Activated CD4-positive, alpha-beta T cell treated with anti-CD3 and anti-CD28 coated beads, Interleukin-2, amount 50 U/mL, for 48 hours (primary cell): Measurements from ENCODE around the gene ARF1.

Experiments
- DNase-seq, 2 experiments: peaks; one replicate each; pipeline ENCODE4 v3.0.0-alpha.2; 2020

The ARF1 gene

DNA sequence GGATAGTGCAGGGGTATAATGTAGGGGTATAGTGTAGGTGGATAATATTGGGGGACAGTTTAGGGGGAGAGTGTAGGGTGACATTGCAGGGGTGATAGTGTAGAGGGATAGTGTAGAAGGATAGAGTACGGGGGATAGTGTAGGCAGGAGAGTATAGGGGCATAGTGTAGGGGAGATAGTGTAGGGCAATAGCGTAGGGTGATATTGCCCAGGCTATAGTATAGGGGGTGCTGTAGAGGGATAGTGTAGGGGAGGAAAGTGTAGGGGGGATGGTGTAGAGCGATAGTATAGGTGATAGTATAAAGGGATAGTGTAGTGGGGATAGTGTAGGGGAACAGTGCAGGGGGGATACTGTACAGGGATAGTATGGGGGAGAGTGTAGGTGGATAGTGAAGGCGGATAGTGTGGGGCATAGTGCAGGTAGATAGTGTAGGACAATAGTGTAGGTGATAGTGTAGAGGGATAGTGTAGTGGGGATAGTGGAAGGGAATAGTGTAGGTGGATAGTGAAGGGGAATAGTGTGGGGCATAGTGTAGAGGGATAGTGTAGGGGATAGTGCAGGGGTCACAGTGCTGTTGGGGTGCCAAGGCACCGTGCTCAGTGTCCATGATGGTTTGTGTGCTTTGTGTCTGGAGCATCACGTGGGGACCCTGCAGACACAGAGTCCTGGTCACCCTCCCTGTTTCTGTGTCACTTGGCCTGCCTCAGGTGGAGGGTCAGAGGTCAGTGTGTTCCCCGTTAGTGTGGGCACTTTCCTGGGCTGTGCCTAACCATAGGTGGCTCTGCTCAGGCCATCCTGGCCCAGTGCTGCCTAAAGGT lies 10.5 kb upstream of the ARF1 start:
- no peak for DNase-seq

DNA sequence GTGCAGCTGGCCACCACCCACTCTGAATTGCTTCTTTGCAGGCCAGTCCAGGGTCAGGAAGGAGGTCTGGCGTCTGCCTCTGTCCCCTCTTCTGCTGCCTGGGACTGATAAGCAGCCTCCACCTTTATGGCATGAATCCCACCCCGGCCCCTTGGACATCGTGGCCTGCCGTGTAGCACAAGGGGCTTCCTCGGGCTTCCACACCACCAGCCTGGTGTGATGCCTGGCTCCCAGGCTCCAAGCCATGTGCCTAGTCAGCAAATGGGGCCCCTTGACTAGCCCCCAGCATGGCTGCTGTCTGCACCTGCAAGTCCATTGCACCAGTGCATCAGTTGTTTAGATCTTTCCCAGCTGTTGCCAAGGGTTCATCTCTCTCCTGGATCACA lies 9.9 kb upstream of the ARF1 start:
- no peak for DNase-seq

DNA sequence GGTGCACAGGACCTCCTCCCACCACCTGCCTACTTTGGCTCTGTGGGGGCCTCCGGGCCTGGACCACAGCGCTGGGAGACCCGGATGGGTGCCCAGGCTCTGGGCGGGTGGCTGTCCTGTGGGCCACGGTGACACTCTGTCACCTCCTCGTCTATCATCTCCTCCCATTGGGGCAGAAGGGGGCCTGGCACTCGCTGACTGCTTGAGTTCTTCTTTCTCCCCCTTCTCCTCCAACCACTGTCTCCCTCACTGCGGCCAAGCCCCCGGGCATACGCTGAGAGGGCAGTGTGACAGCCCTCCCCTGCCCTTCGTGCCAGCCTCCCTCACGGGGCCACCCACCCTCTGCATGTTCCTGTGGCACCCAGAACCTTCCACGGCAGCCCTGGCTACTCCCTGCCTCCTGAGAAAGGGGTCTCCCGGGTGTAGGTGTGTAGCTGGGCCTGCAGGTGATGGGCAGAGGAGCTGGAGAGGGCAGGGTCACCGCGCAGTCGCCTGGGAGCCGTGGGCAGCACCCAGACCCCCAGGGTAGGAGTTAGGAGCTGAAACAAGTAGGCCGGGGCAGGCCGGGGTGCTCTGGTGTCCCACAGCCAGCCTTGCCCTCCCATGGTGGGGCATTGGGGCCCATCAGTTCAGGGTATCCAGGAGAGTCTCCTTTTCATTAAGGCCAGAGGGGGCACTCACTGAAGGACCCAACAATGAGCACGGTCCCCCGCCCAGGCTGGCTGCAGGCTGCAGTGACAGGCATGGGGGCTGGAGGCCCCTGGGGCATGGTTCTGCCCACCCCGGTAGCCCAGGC lies 9.2 kb upstream of the ARF1 start:
- no peak for DNase-seq

DNA sequence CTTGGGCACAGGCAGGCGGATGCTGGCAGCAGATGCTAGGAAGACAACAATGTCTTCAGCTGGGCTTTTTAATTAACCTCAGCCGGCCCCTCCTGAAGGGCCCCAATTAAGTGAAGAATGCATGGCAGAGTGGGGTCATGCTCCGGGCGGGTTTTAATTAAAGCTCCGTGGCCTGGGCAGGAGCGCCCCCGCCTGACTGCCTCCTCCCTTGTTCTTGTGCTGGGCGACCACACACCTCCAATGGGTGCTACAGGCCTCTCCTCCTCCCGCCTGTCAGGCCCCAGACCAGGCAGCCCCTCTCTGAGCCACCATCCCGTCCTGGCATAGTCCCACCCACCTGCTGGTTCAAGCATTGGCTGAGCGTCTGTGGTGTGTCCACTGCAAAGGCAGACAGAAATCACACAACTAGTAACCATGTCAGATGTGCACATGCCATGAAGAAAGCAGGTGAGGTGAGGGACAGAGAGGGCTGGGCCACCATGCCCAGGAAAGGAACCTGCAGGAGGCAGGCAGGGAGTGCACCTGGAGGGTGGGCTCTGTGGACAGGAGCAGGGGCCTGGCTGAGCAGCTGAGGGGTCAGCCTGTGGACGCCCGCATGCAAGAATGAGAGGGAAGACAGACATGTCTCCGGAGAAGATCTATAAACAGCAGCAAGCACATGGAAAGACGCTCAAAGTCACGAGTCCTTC lies 8.5 kb upstream of the ARF1 start:
- DNase-seq = no peak

DNA sequence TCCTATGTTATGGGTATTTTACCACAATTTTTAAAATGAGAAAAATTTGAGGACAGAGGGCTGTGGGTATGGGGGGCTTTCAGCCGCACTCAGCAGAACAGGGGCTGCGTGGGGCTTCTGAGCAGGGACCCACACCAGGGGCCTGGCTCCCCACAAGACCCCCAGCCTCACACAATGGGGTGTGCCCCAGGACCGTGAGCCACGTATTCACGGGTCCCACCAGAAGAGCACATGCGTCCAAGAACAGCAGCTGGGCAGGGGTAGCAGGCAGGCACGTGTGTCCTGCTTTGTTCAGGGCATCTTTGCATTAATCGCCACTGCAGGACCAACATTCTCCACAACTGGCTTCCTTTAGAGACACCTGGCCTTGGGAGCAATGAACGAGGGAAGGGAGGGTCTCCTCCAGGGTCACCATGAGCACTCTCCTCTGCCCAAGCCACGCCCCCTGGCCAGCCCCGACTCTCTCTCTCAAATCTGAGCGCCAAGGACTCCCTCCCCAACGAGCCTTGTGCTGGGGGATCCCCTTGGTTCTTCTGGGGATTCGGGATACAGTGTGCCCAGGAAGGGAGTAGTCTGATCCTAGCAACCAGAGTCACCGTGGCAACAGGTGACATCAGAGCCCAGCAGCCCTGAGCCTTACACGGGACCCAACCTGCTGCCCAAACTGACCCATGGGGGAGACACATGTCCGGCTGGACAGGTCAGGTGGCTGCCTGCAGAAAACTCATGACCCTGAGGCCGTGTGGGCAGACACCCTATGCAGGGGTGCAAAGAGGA lies 7.4 kb upstream of the ARF1 start:
- no peak for DNase-seq

DNA sequence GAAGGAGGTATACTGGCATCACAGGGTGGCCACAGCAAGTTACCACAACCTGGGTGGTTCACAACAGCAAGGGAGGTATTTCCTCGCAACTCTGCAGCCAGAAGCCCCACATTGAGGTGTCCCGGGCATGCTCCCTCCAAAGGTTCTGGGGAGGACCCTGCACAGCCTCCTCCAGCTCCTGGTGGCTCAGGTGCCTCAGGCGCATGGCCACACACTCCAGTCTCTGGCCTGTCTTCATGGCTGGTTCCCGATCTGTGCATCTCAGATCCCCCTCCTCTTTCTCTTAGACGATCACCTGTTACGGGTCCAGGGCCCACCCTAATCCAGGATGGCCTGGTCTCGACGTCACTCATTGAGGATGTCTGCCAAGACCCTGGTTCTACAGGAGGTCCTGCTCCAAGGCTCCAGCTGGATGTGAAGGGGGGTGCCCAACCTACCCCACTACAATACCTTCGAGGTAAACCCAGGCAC lies 6.7 kb upstream of the ARF1 start:
- no peak for DNase-seq

DNA sequence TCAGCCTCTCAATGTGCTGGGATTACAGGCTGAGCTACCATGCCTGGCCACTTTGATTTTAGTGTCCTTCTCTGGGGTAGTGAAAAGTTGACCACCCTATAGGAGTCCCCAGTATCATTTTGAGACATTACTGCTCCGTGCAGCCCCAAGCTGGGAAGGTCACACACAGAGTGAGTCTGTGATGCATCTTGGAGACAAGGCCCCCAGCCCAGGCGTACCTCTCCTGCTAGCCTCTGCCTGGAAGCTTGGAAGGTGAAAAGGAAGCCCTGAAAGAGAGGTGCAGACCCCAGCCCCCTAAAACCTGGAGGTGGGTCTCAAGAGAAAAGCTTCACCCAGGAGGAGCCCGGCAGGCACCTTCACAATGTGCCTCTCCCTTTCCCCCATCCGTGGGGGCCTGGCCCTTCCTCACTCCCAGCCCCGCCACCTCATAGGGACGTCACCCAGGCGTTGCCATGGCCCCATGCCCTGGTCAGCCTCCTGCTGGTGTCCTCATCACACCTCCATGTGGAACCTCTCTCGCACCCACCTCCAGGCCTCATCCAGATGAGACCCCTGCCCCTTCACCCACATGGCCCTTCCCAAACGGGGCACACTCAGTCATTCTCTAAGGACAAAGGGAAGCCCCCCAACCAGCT lies 5.6 kb upstream of the ARF1 start:
- DNase-seq = no peak

DNA sequence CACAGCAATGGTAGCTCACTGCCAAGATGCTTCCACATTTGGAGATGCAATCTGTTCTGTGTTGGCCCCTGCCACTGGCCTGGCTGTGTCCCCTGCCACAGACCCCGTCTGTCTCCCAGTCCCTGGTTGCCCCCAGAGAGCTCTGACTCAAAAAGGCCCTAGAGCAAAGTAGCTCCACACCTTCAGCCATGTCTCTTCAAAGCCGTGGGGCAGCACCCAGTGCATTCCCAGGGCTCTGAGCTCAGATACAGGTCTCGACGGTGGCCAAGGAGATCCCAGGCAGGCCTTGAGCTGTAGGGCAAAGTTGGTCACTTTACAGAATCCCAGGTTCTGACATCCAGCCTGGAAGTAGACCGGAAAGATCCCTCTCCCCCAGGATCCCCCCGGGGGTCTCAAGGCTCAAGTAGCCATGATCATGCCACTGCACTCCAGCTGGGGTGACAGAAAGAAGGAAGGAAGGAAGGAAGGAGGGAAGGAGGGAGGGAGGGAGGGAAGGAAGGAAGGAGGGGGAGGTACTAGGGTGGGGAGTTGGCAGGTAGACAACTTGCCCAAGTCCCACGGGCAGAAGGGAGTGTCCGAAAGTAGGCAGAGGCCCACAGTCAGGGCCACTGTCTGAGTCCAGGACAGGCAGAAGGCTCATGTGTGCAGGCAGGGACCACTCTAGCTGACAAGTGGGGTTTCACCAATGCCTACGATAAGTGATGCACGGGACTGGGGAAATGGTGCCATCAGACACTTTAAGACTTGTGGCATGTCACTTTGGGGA lies 4.8 kb upstream of the ARF1 start:
- no peak for DNase-seq

DNA sequence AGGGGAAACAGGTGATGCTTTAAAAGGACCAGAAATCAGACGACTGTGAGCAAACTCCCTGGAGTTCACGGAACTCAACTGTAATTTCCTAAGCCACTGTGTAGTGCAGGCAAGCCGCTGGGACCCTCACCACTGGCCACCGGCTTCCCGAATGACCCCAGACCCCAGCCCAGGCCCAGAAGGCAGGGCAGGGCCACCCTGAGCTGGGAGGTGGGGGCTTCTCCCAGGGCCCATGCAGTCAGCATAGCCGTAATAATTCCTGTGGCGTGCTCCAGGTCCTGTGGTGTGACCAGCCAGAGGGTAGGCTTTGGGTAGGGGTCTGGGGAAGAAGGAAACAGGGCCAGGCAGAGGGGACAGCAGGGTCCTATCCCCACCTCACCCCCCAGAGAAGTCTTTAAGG lies 3.5 kb upstream of the ARF1 start:
- DNase-seq = no peak

DNA sequence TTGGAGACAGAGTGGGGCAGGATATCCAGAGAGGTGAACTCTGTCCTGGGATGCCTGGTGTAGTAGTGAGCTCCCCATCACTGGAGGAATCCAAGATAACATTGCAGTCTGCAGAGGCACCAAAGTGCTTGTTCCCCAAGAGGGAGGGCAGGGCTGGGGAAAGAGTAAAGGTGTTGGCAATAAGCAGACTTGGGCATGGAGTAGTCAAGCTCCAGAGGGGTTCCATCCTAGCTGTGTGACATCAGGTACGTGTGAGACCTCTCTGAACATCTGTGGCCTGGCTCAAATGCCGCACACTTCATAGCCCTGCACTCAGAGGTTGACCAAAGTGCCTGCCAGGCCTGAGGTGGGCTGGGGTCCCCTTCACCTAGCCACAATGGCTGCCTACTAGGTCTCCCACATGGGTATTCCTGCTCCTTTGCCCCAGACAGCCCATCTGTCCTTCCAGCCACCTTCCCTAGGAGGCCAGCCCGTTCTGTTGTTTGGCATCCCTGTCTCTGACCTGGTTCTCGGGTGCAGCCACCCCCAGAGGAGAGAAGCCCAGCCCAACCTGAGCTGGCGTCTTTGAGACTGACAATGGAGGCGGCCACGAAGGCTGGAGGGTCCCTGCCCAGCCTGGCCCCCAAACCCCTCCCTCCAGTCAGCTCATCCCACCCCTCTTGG lies 2.8 kb upstream of the ARF1 start:
- no peak for DNase-seq

DNA sequence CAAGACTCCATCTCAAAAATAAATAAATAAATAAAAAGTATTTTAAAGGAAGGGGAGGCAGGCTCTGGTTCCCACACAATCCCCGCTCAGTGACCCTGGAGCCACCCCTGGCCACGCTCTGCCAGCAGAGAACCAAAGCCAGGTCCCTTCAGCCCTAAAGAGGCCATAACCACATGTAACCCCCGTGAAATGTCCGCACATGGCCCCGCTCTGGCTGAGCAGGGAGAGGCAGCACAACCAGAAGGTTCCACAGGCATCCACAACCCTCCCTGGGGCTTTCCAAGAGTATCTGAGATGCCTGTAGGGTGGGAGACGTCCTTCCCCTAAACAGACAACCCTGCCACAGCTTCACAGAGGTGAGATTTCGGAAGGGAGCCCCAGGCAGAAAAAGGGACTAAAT lies 1.4 kb upstream of the ARF1 start:
- DNase-seq = no peak

DNA sequence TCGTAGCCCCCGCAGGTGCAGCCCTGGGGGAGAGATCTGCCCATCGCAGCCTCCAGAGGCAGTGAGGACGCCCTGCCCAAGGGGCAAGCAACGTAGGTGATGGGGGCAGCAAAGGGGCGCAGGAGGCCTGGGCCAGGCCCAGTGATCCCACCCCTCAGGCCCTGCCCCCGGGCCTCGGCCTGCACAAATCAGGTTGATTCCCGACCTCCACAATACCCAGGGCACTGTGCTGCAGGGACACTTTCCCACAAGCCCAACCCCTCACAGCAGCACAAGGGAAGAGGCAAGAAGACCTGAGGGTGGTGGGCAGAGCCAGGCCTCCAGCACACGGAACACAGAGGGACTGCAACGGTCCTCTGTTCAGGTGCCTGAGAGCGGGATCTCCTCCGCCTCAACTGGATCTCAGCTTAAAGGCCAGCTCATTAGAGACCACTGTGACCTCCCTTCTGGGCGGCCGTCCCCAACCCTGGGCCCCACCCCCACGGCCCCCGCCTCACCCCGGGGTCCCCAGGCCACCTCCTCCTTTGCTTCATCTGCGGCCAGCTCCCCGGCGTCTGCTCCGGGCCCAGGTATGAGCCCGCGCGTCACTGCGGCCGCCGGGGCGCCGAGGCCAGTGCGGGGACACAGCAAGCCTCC lies 812 bp upstream of the ARF1 start:
- DNase-seq = peak in 1 of 2 experiments; percentile 24

DNA sequence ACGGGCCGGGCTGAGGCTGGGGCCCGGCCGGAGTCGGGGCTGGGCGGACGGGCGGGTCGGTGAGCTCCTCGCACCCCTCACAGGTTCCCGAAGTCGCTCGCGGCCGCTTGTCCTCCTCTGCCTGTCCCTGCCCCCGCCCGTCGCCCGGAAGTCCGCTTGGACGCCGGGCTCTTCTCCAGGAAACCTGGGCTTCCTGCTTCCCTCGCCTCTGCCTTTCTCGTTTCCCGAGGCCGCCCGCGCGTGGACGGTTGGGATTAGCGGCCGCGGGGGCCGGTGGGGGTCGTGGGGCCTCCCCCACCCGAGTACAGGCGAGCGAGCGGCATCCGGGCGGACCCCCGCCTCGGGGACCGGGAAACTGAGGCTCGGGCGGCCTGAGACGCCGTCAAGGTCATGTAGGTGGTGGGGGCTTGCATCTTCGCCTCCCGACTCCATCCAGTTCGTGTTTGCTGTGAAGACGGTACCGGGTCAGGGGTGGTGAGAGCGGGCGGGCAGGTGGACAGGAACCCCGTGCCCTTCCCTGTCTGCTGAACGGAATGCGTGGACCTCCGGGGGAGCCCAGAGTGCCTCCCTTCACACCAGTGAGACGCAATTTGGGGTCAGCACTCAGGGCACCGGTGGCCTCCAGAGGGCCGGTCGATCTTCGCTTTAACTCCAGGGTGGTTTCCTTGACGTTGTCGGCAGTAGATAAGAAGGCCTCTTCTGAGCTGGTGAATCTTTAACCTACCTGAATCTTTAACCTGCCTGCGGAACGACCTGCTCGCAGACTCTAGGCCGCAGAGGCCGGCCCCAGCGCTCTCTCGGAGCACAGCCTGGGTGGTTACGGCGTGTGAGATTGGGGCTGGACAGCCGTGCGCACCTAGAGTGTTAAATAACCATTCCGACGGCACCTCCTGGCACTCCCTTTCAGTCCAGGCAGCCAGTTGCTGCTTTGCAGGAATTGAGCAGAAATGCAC lies 686 bp downstream of the ARF1 start:
- DNase-seq = peak; percentile 39 to 42

DNA sequence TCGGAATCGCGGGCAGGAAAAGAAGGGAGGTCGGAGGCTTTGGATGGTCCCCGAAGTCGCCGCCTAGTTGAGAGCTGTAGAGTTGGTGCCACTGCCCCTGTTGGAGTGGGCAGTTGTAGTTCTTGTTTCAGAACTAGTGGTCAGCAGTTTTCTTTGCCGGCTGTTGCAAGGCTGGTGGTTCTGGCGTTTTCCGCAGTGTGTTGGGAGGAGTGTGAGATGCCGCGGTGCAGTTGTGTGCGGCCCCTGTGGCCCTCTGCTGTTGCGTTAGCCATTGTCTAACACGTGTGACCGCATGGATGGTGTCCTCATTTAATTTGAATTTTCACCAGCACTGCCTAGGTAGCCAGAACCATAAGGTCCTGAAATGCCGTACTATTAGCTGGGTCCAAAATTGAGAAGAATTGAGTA lies 1.4 kb downstream of the ARF1 start:
- DNase-seq = no peak

DNA sequence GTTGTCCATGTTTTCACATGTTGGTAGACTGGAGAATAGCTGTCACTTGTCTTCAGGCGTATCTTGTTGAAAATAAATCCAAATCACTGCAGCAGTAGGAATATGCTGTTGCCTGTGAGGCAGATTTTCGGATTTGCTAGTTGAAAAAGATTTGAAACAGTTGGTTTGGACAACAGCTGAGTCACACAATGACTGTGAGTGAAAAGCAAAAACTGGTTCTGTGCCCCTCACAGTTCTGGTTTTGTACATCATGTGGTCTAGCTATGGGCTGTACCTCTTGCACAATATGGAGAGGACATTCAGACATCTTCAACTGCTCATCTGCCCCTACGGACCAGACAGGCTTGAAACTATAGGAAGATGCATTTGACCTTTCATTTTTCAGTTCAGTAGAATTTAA lies 1.8 kb downstream of the ARF1 start:
- DNase-seq = no peak

DNA sequence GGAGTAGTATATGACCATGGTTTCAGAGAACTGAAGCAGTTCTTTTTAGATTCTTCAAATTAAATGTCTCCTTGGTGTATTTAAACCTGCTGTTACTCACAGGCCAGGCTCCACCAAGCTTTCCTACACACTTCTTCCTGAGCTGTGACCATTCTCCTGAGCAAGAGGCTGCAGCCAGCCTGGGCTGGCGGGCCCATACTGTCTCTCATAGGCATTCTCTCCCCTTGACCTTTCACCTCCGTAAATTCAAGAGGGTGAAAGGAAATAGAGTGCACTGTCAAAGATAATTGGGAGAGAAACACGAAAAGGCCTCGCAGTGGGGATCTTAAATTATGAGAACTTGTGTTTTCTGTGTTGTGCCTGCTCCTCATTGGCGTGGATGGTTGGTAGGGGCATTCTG lies 2.3 kb downstream of the ARF1 start:
- DNase-seq = no peak

DNA sequence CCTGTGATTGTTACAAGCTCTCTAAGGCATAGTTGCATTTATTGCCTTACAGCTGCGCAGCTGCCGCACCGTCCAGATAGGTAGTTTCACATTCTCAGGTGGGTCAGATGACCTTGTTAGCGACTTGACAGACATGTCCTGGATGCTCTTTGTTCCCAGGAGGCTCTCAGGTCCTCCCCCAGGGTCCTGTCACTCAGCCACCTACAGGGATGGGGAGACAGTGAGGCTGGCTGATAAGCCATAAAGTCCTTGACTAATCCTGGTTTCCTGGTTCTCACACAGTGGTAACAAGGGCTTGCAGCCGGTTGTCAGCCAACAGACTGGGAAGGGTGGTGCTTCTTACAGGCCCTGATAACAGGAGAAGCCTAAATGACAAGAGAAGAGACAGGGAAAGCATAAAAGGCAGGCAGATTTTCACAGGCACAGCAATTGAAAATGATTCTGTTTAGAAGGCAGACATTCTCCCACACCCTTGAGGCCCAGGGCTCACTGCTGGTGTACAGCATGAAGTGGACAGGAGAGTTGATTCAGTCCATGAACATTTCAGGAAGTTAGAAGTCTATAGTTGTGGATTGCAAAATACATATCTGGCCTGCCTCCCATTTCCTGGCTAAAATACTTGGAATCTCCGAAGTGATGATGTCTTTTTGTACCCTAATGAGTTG lies 2.9 kb downstream of the ARF1 start:
- DNase-seq = no peak

DNA sequence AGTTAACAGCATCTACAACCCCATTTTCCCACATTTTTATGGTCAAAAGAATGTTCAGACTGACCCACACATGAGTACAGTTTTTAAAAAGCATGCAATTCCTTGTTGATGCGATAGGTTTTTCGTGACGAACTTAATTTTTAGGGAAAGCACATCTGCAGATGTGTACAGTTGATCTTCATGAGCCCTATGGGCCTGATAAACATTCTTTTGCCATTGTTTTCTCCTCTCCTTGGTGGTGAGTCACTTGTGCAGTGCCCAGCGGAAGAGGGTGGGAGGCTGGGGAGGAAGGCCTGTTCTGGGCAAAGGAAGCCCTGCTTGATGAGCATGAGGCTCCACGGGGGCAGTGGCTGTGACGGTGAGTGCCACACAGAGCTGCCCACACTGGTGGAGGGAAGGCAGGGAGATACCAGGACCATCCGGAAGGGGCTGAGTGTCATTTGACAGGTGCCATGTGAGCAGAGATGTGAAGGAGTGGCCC lies 5.3 kb downstream of the ARF1 start:
- peak in 1 of 2 experiments; percentile 39 for DNase-seq
